ENCODE measurements around the gene CCDC15.
"Not testable (repeated sequence)": the region's sequence is repeated elsewhere in the genome, so short reads cannot be mapped to it uniquely, and the experiment has no call there.

Gene CCDC15

DNA sequence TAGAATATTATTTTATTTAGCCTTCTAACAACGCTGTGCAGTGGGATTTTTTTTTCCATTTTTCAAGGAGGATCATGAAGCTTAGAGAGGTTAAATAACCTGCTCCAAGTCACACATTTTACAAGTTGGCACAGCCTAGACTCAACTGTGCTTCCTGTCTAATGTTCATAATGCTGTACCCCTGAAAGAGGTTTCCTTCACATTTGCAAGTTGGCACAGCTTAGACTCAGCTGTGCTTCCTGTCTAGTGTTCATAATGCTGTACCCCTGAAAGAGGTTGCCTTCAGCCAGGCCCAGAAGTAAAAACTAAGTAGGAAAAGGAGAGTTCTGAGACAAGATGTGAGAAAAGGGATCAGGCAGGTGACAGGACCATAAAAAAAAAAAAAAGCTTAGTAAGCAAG is 10.3 kb upstream of the CCDC15 start:
- no peak overlapping the region for H3K9ac ChIP-seq (ENCODE audit: low read depth, low read length)
- H3K4me1 ChIP-seq (ENCODE audit: insufficient read depth, low read length) = no peaks in the 10 kb centered on the region
- H3K9me3 ChIP-seq (ENCODE audit: insufficient read depth, low read depth, low read length) = no peaks in the 10 kb centered on the region
- no peak overlapping the region for H3K27ac ChIP-seq (ENCODE audit: low read length)
- no peak overlapping the region for H3K4me3 ChIP-seq (ENCODE audit: low read length)
- no peaks in the 10 kb centered on the region for H3K36me3 ChIP-seq (ENCODE audit: insufficient read depth, low read depth, low read length)
- no peaks in the 10 kb centered on the region; the same call in 1 of the 2 replicates for H3K27me3 ChIP-seq (ENCODE audit: insufficient read depth, low read length)

DNA sequence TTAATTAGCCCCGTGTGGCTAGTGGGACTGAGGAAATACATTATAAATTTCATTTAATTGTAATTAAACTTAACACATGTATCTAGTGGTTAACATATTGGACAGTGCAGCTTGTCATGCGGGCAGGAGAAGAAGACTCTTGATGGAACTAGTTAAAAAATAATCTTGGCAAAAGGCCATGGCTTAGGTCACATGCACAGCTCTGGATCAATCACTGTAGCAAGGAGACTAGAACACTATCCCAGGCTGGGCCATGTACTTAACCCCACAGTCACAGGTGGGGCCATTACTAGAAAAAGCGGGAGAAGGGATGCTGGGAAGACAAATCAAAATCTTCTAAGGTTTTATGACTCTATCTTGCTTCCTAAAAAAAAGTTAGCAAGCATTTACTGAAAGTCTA is 9.4 kb upstream of the CCDC15 start:
- H3K27ac ChIP-seq (ENCODE audit: low read length) = no peak overlapping the region
- H3K4me1 ChIP-seq (ENCODE audit: insufficient read depth, low read length) = no peaks in the 10 kb centered on the region
- H3K9me3 ChIP-seq (ENCODE audit: insufficient read depth, low read depth, low read length) = no peaks in the 10 kb centered on the region
- H3K36me3 ChIP-seq (ENCODE audit: insufficient read depth, low read depth, low read length) = no peaks in the 10 kb centered on the region
- H3K4me3 ChIP-seq (ENCODE audit: low read length) = no peak overlapping the region
- H3K27me3 ChIP-seq (ENCODE audit: insufficient read depth, low read length) = no peaks in the 10 kb centered on the region; the same call in 1 of the 2 replicates
- H3K9ac ChIP-seq (ENCODE audit: low read depth, low read length) = no peak overlapping the region

DNA sequence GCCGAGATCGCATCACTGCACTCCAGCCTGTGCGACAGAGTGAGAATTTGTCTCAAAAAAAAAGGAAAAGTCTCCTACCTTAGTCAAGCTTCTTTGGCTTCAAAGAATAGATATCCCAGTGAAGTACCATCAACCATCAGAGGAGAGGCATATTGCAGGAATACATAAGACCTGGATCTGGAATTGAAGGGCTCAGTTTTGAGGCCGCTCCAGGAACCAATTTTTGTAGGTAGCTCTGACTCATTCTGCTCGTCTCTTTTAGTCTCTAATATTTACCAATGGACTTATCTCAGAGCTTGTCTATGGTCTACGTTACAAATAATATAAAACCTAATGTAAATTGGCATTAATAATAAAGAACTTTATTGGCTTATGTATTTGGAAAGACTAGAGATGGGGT is 8.2 kb upstream of the CCDC15 start:
- Histone ChIP-seq H3K9me3 (ENCODE audit: insufficient read depth, low read depth, low read length) (no peaks in the 10 kb centered on the region), H3K4me3 (ENCODE audit: low read length) (no peak overlapping the region), H3K9ac (ENCODE audit: low read depth, low read length) (no peak overlapping the region), H3K27ac (ENCODE audit: low read length) (no peak overlapping the region), H3K27me3 (ENCODE audit: insufficient read depth, low read length) (no peaks in the 10 kb centered on the region; the same call in 1 of the 2 replicates), H3K4me1 (ENCODE audit: insufficient read depth, low read length) (no peaks in the 10 kb centered on the region), H3K36me3 (ENCODE audit: insufficient read depth, low read depth, low read length) (no peaks in the 10 kb centered on the region)

DNA sequence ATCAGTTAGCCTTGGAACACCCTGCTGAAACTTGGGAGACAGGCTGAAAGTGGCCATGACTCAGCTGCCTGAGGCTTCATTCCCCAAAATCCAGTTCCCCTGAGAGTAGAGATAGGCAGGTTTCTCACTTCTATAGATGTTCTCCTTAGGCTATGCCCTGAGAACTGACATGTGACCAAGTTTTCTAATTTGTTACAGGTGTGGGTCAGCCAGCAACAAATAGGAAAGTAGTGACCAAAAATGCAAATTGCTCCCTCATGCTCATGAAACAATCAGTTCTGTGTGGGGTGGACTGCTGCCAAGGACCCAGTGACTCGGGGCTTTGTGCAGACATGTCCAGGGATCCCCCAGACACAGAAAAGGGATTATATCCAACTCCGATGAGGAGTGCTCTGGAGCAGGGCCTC is 7.3 kb upstream of the CCDC15 start:
- Histone ChIP-seq H3K4me3 (ENCODE audit: low read length) (no peak overlapping the region), H3K27me3 (ENCODE audit: insufficient read depth, low read length) (peaks cover 2% of the 10 kb centered on the region), H3K9ac (ENCODE audit: low read depth, low read length) (no peak overlapping the region), H3K27ac (ENCODE audit: low read length) (no peak overlapping the region), H3K4me1 (ENCODE audit: insufficient read depth, low read length) (no peaks in the 10 kb centered on the region), H3K36me3 (ENCODE audit: insufficient read depth, low read depth, low read length) (no peaks in the 10 kb centered on the region), H3K9me3 (ENCODE audit: insufficient read depth, low read depth, low read length) (no peaks in the 10 kb centered on the region)

DNA sequence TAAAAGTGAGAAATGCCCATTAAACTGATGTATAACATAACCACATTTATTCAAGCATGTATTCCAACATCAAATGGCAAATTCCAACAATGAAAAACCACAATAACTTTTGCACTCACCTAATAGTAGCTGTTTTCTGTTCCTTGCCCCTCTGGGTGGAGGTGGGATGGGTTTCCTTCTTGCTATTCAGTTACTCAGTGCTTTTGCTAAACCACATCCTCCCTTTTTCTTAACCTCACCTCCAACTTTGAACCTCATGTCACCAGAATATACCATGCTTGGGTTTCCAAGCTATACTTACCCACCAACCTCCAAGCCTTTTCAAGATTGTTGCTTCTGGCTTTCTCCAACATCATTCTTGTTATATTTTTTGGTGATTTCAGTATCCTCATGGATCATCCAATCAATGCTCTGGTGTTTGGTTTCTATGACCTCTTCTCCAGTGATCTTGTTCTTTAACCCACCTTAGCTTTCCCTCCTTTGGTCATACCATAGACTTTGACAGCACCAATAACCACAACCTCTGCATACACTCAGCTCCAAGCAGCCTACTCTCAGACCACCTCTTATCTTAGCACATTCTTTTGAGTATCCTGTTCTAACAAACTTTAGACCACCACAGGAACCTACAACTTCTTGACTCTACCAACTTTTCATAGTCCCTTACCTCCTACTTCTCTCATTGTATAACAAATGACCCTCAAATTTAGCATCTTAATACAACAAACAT is 3.2 kb upstream of the CCDC15 start:
- Histone ChIP-seq H3K36me3 (ENCODE audit: insufficient read depth, low read depth, low read length) (no peaks in the 10 kb centered on the region), H3K9ac (ENCODE audit: low read depth, low read length) (no peak overlapping the region)

DNA sequence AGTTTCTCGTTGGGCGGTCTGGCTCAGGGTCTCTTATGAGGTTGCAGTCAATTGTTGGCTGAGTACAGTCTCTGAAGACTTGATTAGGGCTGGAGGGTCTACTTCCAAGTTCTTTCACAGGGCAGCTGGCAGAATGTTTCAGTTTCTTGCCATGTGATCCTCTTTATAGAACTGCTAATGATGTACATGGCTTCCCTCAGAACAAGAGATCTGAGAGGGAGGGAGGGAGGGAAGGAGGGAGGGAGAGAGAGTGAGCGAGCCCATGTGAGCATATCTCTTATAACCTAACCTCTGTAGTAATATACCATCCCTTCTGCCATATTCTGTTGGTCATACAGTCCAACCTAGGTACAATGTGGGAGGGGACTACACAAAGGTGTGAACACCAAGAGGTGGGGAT is 2.7 kb upstream of the CCDC15 start:
- Histone ChIP-seq H3K27me3 (ENCODE audit: insufficient read depth, low read length) (peaks cover 15% of the 10 kb centered on the region), H3K36me3 (ENCODE audit: insufficient read depth, low read depth, low read length) (no peaks in the 10 kb centered on the region), H3K4me3 (ENCODE audit: low read length) (no peak overlapping the region), H3K4me1 (ENCODE audit: insufficient read depth, low read length) (peaks cover 8% of the 10 kb centered on the region; the same call in 1 of the 2 replicates), H3K9me3 (ENCODE audit: insufficient read depth, low read depth, low read length) (no peaks in the 10 kb centered on the region), H3K9ac (ENCODE audit: low read depth, low read length) (no peak overlapping the region), H3K27ac (ENCODE audit: low read length) (no peak overlapping the region)

More for the DNA sequence above, 3.2 kb upstream of the CCDC15 start:
- Histone ChIP-seq H3K27me3 (ENCODE audit: insufficient read depth, low read length) (peaks cover 15% of the 10 kb centered on the region), H3K27ac (ENCODE audit: low read length) (no peak overlapping the region), H3K4me1 (ENCODE audit: insufficient read depth, low read length) (peaks cover 8% of the 10 kb centered on the region; the same call in 1 of the 2 replicates), H3K4me3 (ENCODE audit: low read length) (no peak overlapping the region), H3K9me3 (ENCODE audit: insufficient read depth, low read depth, low read length) (no peaks in the 10 kb centered on the region)

DNA sequence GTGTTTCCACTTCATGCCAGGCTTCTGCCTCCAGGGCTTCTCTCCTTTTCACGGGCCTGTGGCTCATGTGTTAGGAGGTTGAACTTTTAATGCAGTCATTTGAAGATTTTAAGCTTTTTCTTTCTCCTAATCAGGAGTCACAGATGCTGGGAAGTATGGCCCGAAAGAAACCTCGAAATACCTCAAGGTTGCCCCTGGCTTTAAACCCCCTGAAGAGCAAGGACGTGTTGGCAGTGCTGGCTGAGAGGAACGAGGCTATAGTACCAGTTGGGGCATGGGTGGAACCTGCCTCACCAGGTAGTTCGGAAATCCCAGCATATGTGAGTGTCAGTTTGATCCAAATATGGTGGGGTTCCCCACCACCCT is 571 bp downstream of the CCDC15 start:
- Histone ChIP-seq H3K36me3 (ENCODE audit: insufficient read depth, low read depth, low read length) (no peaks in the 10 kb centered on the region), H3K27me3 (ENCODE audit: insufficient read depth, low read length) (peaks cover 15% of the 10 kb centered on the region), H3K9me3 (ENCODE audit: insufficient read depth, low read depth, low read length) (no peaks in the 10 kb centered on the region), H3K4me3 (ENCODE audit: low read length) (peak overlapping the region; percentile 90), H3K9ac (ENCODE audit: low read depth, low read length) (peak overlapping the region; percentile 76; the same call in 1 of the 2 replicates), H3K27ac (ENCODE audit: low read length) (no peak overlapping the region), H3K4me1 (ENCODE audit: insufficient read depth, low read length) (peaks cover 8% of the 10 kb centered on the region; the same call in 1 of the 2 replicates)

DNA sequence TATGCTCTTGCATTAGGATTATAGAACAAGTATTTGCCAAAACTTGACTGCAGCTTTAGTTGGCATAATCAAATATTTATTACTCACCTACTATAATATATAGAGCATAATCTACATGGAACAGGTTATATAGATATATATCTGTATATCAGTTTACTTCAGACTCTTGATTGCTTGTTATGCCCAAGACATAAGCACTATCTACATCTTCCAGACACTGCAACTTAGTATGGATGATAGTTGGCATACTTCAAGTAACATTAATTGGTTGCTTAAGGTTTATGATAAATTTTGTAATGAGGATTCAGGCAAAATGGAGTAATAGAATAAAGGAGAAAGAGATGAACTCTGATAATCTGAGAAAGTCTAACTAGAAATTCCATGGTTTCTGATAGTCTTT is 1.0 kb downstream of the CCDC15 start:
- Histone ChIP-seq H3K4me3 (ENCODE audit: low read length) (peak overlapping the region; percentile 90), H3K9ac (ENCODE audit: low read depth, low read length) (peak overlapping the region; percentile 76; the same call in 1 of the 2 replicates), H3K27me3 (ENCODE audit: insufficient read depth, low read length) (peaks cover 15% of the 10 kb centered on the region), H3K9me3 (ENCODE audit: insufficient read depth, low read depth, low read length) (no peaks in the 10 kb centered on the region), H3K4me1 (ENCODE audit: insufficient read depth, low read length) (peaks cover 8% of the 10 kb centered on the region; the same call in 1 of the 2 replicates), H3K27ac (ENCODE audit: low read length) (no peak overlapping the region), H3K36me3 (ENCODE audit: insufficient read depth, low read depth, low read length) (no peaks in the 10 kb centered on the region)

DNA sequence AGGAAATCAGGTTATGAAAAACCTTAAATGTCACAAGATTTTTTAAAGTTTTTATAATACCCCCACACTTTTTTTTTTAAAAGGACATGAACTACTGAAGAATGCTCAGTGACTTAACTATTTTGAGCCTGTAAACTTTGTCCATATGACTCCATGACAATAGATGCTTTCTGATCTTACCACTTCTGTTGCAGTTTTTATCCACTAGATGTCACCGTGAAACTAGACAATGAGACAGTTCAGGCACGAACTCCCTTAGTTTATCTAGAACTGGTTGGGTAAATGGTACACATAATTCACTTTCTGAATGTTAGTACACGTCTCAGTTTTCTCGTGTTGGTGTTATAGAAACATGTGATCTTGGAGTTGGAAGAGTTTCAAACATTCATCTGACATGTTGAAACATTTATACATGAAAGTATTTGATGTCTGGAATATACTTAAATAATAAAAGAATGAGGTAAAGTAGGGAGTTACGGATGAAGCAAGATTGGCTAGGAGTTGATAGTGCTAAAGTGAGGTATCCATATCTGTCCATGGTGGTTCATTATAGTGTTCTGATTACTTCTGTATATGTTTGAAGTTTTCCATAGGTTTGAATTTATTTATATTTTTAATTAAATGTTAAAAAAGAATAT is 8.1 kb downstream of the CCDC15 start:
- Histone ChIP-seq H3K4me1 (ENCODE audit: insufficient read depth, low read length) (no peaks in the 10 kb centered on the region), H3K27ac (ENCODE audit: low read length) (no peak overlapping the region), H3K27me3 (ENCODE audit: insufficient read depth, low read length) (no peaks in the 10 kb centered on the region), H3K9ac (ENCODE audit: low read depth, low read length) (no peak overlapping the region), H3K36me3 (ENCODE audit: insufficient read depth, low read depth, low read length) (no peaks in the 10 kb centered on the region), H3K9me3 (ENCODE audit: insufficient read depth, low read depth, low read length) (no peaks in the 10 kb centered on the region), H3K4me3 (ENCODE audit: low read length) (no peak overlapping the region)

DNA sequence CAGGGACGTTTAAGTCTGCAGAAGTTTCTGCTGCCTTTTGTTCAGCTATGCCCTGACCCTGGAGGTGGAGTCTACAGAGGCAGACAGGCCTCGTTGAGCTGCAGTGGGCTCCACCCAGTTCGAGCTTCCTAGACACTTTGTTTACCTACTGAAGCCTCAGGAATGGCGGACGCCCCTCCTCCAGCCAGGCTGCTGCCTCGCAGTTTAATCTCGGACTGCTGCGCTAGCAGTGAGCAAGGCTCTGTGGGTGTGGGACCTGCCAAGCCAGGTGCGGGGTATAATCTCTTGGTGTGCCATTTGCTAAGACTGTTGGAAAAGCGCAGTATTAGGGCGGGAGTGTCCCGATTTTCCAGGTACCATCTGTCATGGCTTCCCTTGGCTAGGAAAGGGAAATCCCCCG is 14.2 kb downstream of the CCDC15 start:
- H3K4me1 ChIP-seq (ENCODE audit: insufficient read depth, low read length); H3K4me3 ChIP-seq (ENCODE audit: low read length); H3K9ac ChIP-seq (ENCODE audit: low read depth, low read length); H3K36me3 ChIP-seq (ENCODE audit: insufficient read depth, low read depth, low read length); H3K27me3 ChIP-seq (ENCODE audit: insufficient read depth, low read length); H3K9me3 ChIP-seq (ENCODE audit: insufficient read depth, low read depth, low read length); H3K27ac ChIP-seq (ENCODE audit: low read length): not testable (repeated sequence)

DNA sequence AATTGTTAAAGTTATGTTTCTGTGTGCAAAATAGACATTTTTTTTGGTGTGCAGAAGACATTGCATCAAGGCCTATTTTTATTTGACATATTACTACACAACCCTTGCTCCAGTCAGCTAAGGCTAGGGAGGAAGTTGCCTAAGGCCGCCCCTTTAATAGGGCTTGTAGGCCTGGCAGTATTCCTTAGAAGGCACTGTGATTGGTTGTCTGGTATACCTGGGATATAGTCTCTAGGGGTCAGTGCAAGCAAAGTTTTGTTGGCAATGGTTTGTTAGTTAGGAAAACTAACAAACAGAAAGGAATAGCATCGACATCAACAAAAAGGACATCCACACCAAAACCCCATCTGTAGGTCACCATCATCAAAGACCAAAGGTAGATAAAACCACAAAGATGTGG is 16.9 kb downstream of the CCDC15 start:
- H3K9ac ChIP-seq (ENCODE audit: low read depth, low read length) = no peak overlapping the region
- H3K27ac ChIP-seq (ENCODE audit: low read length) = no peak overlapping the region

DNA sequence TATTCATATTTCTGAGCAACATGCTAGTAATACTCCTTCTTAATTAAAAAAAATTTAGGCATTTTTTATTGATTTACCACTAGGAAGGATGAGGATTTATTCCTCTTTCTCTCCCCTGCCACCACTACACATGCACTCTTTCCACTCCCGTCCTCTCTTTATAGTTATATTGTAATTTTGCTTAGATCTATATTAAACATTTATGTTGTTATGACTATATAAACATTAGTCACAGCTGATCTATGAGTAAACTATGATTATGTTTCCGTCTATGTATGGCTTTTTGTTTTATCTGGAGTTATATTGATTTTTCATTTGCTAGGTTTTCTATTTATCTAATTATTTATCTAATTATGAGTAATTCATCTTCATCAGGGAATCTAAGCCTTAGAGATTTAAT is 17.8 kb downstream of the CCDC15 start:
- H3K4me3 ChIP-seq (ENCODE audit: low read length) = no peak overlapping the region
- H3K36me3 ChIP-seq (ENCODE audit: insufficient read depth, low read depth, low read length) = no peaks in the 10 kb centered on the region
- H3K9me3 ChIP-seq (ENCODE audit: insufficient read depth, low read depth, low read length) = no peaks in the 10 kb centered on the region
- no peak overlapping the region for H3K27ac ChIP-seq (ENCODE audit: low read length)
- no peaks in the 10 kb centered on the region for H3K4me1 ChIP-seq (ENCODE audit: insufficient read depth, low read length)
- no peaks in the 10 kb centered on the region for H3K27me3 ChIP-seq (ENCODE audit: insufficient read depth, low read length)
- no peak overlapping the region for H3K9ac ChIP-seq (ENCODE audit: low read depth, low read length)

More for the DNA sequence above, 16.9 kb downstream of the CCDC15 start:
- Histone ChIP-seq H3K4me1 (ENCODE audit: insufficient read depth, low read length) (no peaks in the 10 kb centered on the region), H3K27me3 (ENCODE audit: insufficient read depth, low read length) (no peaks in the 10 kb centered on the region), H3K4me3 (ENCODE audit: low read length) (no peak overlapping the region), H3K36me3 (ENCODE audit: insufficient read depth, low read depth, low read length) (no peaks in the 10 kb centered on the region), H3K9me3 (ENCODE audit: insufficient read depth, low read depth, low read length) (no peaks in the 10 kb centered on the region)
